Left lung (tissue), 14 donors: Measurements from ENCODE around the gene CCDC171. TPM values are rescaled to one million over a fixed set of nuclear protein-coding genes. Genes with fewer than 3 reads are reported as not detected.

Experiments used
- ATAC-seq: fragments of 200-7000 bp; cut with Tn5 transposase; one replicate; pipeline ENCODE4 v1.9.1; 2020; ENCODE audit warnings: moderate library complexity
- DNase-seq, 4 donors: peaks; one replicate each; pipeline ENCODE4 v3.0.0-alpha.2; 2013 to 2020
- H3K27ac ChIP-seq, 2 donors: fragments of 200-600 bp; sonication (generic) in 1 of 2; one replicate each; pipeline versions ENCODE4 v1.5.0 to v1.8.0; 2020 to 2021
- H3K27me3 ChIP-seq, 2 donors: fragments of 200-600 bp; sonication (generic) in 1 of 2; one replicate each; pipeline versions ENCODE4 v1.5.0 to v1.8.0; 2020 to 2021
- H3K36me3 ChIP-seq, 2 donors: fragments of 200-600 bp; sonication (generic) in 1 of 2; one replicate each; pipeline versions ENCODE4 v1.5.0 to v1.8.0; 2020 to 2021
- H3K4me1 ChIP-seq, 2 donors: fragments of 200-600 bp; one replicate each; pipeline ENCODE4 v1.8.0; 2021
- H3K4me3 ChIP-seq, 2 donors: fragments of 200-600 bp; sonication (generic) in 1 of 2; one replicate each; pipeline versions ENCODE4 v1.5.0 to v1.8.0; 2020 to 2021; ENCODE audit warnings: mild to moderate bottlenecking in 1 of 2
- H3K9me3 ChIP-seq, 2 donors: fragments of 200-600 bp; sonication (generic) in 1 of 2; one replicate each; pipeline versions ENCODE4 v1.5.0 to v1.8.0; 2020 to 2021
- CTCF ChIP-seq, 2 donors: fragments of 200-600 bp; sonication (generic) in 1 of 2; IDR thresholded peaks; one replicate each; pipeline versions ENCODE4 v1.5.0 to v1.8.0; 2021; ENCODE audit warnings: antibody characterized with exemption in 2 of 2
- intact Hi-C, 2 donors: fragments of 100-400 bp; cut with DNase I; formaldehyde crosslinking; loops; one replicate each; pipeline versions ENCODE4 v1.11.2 to v1.14.2; 2022
- long read RNA-seq, 12 donors: library from polyadenylated mRNA in 2 of 12; unstranded in 2 of 12; transcript quantifications; one replicate each; pipeline ENCODE4 v2.0.0 and lab custom pipeline, GENCODE V29; 2019 to 2026
- polyA plus RNA-seq, 6 donors: library from polyadenylated mRNA; unstranded; fragments of 120-200 nt; gene quantifications; one replicate each; pipeline ENCODE4 v1.2.1, GENCODE V29; 2013; ENCODE audit not compliant: insufficient read length in 6 of 6
- total RNA-seq, 2 donors: library from RNA; stranded (reverse); fragmentation: NEBNext Ultra II Directional; extraction: Animal tissue kit (Norgen Biotek cat#: 25700); gene quantifications; one replicate each; pipeline ENCODE4 v1.2.1, GENCODE V29; 2021
- donor health status: DM: no; HTN: yes; CAD: no.
- donor health status: DM: no; HTN: no; CAD: no.

The CCDC171 gene
- total RNA-seq (1 to 10 TPM; 2.0 to 2.3 TPM), polyA plus RNA-seq (10 to 100 TPM in 4 of 6 donors, 1 to 10 TPM in 2; 9.1 to 11.2 (median 10.5) TPM)
- long read RNA-seq, donor 1: 0 reads
- long read RNA-seq, donor 2: 0 reads
- long read RNA-seq, donor 3: 0 reads
- long read RNA-seq, donor 4, partial matches to known transcripts: 0 of 3 reads
- long read RNA-seq, donor 4, other reads (novel, unspliced or antisense): 3 of 3 reads
- long read RNA-seq, donor 5: 0 reads
- long read RNA-seq, donor 6: 0 reads
- long read RNA-seq, donor 7: 0 reads
- long read RNA-seq, donor 8: 0 reads
- long read RNA-seq, donor 9: 0 reads
- long read RNA-seq, donor 10: 0 reads
- long read RNA-seq, donor 11: 0 reads
- long read RNA-seq, donor 12: 0 reads

GRCh38 chr9:15552636-15553527, at the start of gene CCDC171:
CCDC171 (plus strand) TSS chr9:15553043; CDS start chr9:15564089, 11,046 bp downstream.
- no peaks in the 10 kb centered on the region for H3K9me3 ChIP-seq
- intact Hi-C loops: no loop called here
- peak; percentile 97 for ATAC-seq

GRCh38 chr9:15505921-15506320, 46.9 kb upstream of the CCDC171 start:
- no peak for TF ChIP-seq CTCF (IDR thresholded peaks at IDR 0.05)
- Histone ChIP-seq H3K4me3 (no peak overlapping the region), H3K27ac (no peak overlapping the region), H3K36me3 (peaks cover 0 to 36% of the 10 kb centered on the region in 2 donors), H3K27me3 (no peaks in the 10 kb centered on the region), H3K4me1 (peaks cover 0 to 18% of the 10 kb centered on the region in 2 donors), H3K9me3 (no peaks in the 10 kb centered on the region)
- no peak for ATAC-seq
- DNase-seq: no peak
- intact Hi-C loops: no loop called here

More at GRCh38 chr9:15552636-15553527, at the start of gene CCDC171:
- Histone ChIP-seq H3K27me3 (no peaks in the 10 kb centered on the region), H3K4me1 (peaks cover 0 to 10% of the 10 kb centered on the region in 2 donors), H3K4me3 (peak within 1 kb of the TSS; percentile 71 to 76), H3K27ac (peak within 1 kb of the TSS; percentile 74 to 83), H3K36me3 (no peaks in the 10 kb centered on the region)
- DNase-seq: peak; percentile 95 to 99 (median 96)
- TF ChIP-seq CTCF (IDR thresholded peaks at IDR 0.05): no peak

DNA sequence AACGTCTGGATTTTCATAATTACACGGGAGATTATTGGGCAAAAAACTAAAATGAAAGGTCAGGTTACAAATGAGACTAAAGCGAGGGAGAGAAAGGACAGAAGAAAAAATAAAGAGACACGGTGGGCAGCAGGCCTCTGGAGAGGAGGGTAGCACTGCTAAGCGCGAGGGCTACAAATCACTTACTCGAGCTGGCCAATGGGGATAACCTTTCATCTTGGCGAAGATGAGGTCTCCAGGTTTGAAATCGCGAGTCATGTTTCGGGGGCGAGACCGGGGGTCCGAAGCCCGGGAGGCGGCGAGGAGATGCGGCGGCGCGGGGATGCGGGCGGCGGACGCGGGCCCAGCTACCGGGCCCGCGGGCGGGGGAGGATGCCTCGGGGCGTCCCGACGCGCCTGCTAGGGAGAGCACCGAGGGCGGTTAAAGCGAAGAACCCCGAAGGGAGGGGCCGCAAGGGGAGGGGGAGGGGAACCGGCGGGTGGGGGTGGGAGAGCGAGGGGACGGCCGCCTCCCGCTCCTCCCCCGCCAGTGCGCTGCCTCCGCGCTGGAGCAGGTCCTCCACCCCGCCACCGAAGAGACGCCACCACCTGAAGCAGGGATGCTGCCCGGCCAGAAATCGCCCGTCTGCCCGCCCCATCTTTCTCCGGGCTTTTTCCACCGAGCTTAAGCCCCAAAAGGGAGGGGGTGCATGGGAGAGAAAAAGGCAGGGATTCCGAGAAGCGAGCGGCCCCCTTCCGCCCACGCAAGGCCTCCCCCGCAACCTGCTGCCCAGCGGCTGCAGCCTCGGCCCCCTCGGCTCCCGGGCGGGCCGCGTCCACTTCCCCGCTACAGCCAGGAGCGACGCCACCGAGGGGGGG, 42.7 kb upstream of the CCDC171 start:
- Histone ChIP-seq H3K36me3 (peaks cover 0 to 20% of the 10 kb centered on the region in 2 donors), H3K4me1 (peaks cover 0 to 24% of the 10 kb centered on the region in 2 donors), H3K4me3 (peak overlapping the region; percentile 98 to 99), H3K27ac (peak overlapping the region; percentile 92 to 94), H3K27me3 (no peaks in the 10 kb centered on the region), H3K9me3 (no peaks in the 10 kb centered on the region)
- intact Hi-C loops: no loop called here
- ATAC-seq: peak; percentile 78
- no peak for TF ChIP-seq CTCF (IDR thresholded peaks at IDR 0.05)
- DNase-seq: peak; percentile 17 to 85 (median 44)

DNA sequence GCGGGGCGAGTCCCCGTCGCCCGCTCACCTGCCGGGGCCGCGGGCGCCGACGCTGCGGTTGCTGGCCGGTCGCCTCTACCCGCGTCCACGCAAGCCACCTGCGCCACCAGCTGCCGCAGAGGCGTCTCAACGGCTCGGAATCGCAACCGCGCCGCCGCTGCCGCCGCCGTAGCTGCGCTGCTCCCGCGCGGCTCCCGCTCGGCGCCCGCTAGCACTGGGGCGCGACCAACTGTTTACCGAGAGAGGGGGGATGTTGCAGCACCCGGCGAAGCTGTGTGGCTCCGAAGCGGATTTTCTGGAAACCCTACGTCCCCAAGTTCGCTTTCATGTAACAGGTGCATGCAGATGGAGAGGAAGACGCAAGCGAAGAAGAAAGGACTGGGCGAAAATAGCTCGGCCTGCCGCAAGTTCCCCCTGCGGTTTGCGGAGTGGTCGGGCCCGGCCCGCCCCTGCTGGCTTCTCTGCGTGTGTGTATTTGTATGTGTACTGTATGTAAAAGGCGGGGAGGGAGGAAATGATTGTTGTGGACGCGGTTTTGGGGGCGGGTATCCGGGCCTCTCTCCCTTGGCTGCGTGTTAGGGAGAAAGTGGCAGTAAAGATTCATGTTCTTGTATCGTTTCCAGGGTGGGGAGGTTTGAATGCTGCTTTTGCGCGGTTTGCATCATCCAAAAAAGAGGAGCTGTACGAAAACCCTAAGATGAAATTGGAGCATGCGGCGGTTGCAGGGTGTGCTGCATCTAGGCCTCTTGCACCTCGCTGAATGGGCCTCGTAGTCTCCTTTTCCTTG, 41.9 kb upstream of the CCDC171 start, which contains the start of gene PSIP1:
Gene PSIP1 (minus strand): TSS at position 182 of the 787 bp plus-strand sequence. CDS start 782 bp downstream, outside the sequence.
- Histone ChIP-seq H3K9me3 (no peaks in the 10 kb centered on the region), H3K27ac (peak within 1 kb of the TSS; percentile 92 to 94), H3K4me1 (peaks cover 0 to 24% of the 10 kb centered on the region in 2 donors), H3K36me3 (peaks cover 0 to 12% of the 10 kb centered on the region in 2 donors), H3K4me3 (peak within 1 kb of the TSS; percentile 98 to 99), H3K27me3 (no peaks in the 10 kb centered on the region)
- ATAC-seq: peak; percentile 95
- peak; percentile 82 to 93 (median 88) for DNase-seq
- peak in 1 of 2 donors; percentile 25 for TF ChIP-seq CTCF (IDR thresholded peaks at IDR 0.05)
- intact Hi-C loops: no loop called here
